ENCODE measurements around the gene MAP3K20.
"Not testable (repeated sequence)": the region's sequence is repeated elsewhere in the genome, so short reads cannot be mapped to it uniquely, and the experiment has no call there.

MAP3K20 gene

DNA sequence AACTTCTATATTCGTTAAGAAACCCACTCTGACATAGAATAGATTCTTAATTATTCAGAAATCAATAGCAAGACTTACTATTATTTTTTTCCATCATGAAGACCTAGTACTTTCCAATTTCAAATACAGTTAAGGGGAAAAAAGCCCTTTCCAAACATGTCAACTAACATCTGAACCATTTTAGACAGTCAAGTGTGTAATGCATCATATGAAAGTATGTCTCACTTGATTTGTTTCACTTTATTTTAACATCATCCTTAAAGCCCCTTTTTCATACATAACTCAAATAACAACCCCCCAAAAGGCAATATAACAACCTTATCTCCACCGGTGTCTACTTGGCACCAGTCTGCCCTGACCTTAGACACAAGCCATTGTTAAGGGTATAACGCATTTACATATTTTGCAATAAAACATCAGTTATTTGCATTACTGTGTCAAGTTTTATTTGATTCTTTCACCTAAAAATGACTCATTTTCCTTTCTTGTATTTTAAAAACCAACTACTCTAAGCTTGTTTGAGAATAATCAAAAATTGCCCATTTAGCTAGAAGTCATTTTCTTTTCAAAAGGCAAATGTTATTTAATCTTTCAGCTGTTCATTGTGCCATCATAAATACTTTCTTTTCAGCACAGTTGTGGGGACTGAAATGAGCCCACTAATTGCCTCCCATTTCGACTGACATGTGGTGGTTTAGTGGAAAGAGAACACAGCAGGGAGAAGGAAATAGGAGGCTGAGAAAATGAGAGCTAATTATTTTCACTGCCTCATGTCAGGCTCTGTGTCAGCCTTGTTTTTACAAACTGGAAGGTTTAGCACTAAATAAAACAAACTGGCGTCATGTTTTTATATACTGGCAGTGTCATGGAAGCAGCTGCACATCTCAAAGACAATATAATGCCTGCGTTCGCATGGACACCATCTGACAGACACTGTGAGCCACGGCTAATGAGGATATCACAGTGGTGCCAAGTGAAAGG lies 174.3 kb downstream of the MAP3K20 start:
- no peak overlapping the region for H3K4me3 ChIP-seq (ENCODE audit: low read length)
- DNase-seq (ENCODE audit: low read depth): no peak
- TF ChIP-seq, protein P1, sequence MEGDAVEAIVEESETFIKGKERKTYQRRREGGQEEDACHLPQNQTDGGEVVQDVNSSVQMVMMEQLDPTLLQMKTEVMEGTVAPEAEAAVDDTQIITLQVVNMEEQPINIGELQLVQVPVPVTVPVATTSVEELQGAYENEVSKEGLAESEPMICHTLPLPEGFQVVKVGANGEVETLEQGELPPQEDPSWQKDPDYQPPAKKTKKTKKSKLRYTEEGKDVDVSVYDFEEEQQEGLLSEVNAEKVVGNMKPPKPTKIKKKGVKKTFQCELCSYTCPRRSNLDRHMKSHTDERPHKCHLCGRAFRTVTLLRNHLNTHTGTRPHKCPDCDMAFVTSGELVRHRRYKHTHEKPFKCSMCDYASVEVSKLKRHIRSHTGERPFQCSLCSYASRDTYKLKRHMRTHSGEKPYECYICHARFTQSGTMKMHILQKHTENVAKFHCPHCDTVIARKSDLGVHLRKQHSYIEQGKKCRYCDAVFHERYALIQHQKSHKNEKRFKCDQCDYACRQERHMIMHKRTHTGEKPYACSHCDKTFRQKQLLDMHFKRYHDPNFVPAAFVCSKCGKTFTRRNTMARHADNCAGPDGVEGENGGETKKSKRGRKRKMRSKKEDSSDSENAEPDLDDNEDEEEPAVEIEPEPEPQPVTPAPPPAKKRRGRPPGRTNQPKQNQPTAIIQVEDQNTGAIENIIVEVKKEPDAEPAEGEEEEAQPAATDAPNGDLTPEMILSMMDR (IDR thresholded peaks at IDR 0.05; ENCODE audit: insufficient read depth, low read depth, low read length, missing control alignments): no peak

DNA sequence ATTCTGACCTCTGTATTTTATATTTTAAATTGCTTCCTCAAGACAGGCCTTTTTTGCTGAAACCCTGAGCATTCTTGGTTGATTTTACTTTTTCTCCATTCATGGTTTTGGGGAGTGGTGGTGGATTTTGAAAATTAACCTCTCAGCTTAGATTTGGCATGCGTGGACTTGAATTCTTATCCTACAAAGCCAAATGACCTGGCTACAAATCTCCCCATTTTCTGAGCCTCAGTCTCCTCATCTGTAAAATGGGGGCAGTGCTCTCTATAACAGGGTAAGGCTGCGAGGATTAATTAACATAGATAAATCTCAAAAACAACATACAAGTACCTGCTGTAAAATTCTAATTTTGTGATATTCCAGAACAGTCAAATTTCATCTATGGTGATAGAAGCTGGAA lies 175.6 kb downstream of the MAP3K20 start:
- no peak for DNase-seq (ENCODE audit: low read depth)
- TF ChIP-seq, protein P1 (IDR thresholded peaks at IDR 0.05; ENCODE audit: insufficient read depth, low read depth, low read length, missing control alignments): no peak
- no peak overlapping the region for H3K4me3 ChIP-seq (ENCODE audit: low read length)

DNA sequence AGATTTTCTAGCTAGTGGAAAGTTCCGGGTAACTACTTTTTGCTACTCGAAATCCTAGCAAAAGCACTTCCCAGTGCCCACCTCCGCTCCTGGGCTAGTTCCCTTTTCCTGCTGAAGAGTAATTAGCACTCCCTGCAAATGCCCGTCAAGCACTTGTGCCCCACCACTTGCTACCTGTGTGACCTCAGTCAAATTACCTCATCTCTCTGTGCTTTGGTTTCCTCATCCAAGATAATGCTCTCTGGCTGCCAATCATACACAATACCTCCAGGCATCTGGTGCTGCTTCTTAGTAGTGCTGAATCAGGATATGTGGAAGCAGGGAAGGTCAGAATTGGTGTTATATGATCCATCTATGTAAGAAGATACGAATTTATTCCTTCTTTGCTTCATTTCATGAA lies 176.9 kb downstream of the MAP3K20 start:
- DNase-seq (ENCODE audit: low read depth): peak; percentile 57
- H3K4me3 ChIP-seq (ENCODE audit: low read length): no peak overlapping the region
- TF ChIP-seq, protein P1 (IDR thresholded peaks at IDR 0.05; ENCODE audit: insufficient read depth, low read depth, low read length, missing control alignments): no peak

DNA sequence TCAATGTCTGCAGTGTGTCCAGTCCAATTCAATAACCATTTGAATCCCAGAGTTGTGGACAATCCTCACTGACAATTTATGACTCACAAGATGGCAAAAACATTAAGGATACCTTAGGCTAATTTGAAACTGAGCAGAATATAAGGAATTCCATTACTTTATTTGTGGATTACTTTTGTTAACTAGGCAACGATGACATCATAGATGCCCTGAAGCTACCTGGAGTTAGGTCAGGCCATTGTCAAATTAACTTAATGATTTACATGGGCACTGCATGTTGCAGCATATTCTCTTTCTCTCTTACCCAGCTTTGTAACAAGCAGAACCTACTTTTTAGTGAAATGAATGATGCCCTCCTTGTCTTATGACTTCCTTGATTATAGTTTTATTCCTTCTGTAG lies 179.0 kb downstream of the MAP3K20 start:
- TF ChIP-seq, protein P1 (IDR thresholded peaks at IDR 0.05; ENCODE audit: insufficient read depth, low read depth, low read length, missing control alignments): no peak
- peak; percentile 84 for DNase-seq (ENCODE audit: low read depth)

DNA sequence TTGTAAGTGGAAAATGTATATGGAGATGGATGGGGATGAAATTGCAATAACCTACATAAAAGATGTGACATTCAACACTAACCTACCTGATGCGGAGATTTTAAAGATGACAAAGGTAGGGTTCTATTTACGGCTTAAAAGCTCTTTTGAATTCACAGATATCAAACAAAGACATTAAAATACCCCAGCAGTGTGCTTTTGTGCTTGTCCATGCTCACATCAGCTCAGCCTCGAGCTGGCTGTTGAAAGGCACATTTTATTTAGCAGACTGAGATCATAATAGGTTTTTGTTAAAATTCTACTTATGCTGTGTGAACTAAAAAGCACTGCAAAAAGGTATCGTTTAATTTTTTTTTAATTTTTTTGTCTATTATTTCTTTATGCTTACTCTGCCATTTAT lies 183.1 kb downstream of the MAP3K20 start:
- TF ChIP-seq, protein P1 (IDR thresholded peaks at IDR 0.05; ENCODE audit: insufficient read depth, low read depth, low read length, missing control alignments): no peak
- no peak for DNase-seq (ENCODE audit: low read depth)

More for the DNA sequence above, 179.0 kb downstream of the MAP3K20 start:
- H3K4me3 ChIP-seq (ENCODE audit: low read length): no peak overlapping the region

DNA sequence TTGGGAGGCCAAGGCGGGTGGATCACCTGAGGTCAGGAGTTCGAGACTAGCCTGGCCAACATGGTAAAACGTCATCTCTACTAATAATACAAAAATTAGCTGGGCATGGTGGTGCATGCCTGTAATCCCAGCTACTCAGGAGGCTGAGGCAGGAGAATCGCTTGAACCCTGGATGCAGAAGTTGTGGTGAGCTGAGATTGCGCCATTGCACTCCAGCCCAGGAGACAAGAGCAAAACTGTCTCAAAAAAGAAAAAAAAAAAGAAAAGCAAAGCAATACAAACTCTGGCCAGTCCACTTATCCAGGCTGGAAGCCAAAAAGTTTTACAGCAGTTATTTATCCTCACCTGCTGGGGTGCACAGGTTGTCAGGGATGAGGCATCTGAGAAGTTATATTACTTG lies 186.7 kb downstream of the MAP3K20 start:
- not testable (repeated sequence) for DNase-seq (ENCODE audit: low read depth)

More for the DNA sequence above, 183.1 kb downstream of the MAP3K20 start:
- no peak overlapping the region for H3K4me3 ChIP-seq (ENCODE audit: low read length)

DNA sequence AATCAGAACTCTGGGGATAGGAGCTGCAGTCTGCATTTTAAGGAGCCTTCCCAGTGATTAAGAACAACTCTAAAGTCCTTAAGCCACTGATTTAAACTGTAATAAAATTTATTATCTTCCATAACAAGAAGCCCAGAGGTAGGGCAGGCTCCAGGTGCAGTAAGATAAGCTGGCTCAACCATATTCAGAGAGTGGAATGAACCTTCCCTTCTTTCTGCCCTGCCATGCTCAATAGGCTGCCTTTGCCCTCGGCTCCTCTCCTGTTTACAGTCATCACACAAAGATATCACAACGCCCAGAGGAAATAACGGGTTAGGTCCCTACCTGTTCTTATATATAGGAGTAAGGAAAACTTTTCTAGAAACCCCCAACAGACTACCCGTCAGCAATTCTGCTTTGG lies 188.5 kb downstream of the MAP3K20 start:
- TF ChIP-seq, protein P1 (IDR thresholded peaks at IDR 0.05; ENCODE audit: insufficient read depth, low read depth, low read length, missing control alignments): no peak
- no peak for DNase-seq (ENCODE audit: low read depth)
- no peak overlapping the region for H3K4me3 ChIP-seq (ENCODE audit: low read length)

More for the DNA sequence above, 186.7 kb downstream of the MAP3K20 start:
- not testable (repeated sequence) for H3K4me3 ChIP-seq (ENCODE audit: low read length)

Measured in epithelial cell of esophagus (primary cell).